Stimulated activated CD8-positive, alpha-beta memory T cell treated with anti-CD3 and anti-CD28 coated beads, Interleukin-12 subunit alpha, Interleukin-12 subunit beta, amount 100 ng/mL, for 1 hour (primary cell): ENCODE measurements around the gene IL20.

ENCODE experiments used
- DNase-seq: peaks from one replicate; pipeline ENCODE4 v3.0.0-alpha.2; 2020; ENCODE audit warnings: low read depth

Gene IL20, protein sequence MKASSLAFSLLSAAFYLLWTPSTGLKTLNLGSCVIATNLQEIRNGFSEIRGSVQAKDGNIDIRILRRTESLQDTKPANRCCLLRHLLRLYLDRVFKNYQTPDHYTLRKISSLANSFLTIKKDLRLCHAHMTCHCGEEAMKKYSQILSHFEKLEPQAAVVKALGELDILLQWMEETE

DNA sequence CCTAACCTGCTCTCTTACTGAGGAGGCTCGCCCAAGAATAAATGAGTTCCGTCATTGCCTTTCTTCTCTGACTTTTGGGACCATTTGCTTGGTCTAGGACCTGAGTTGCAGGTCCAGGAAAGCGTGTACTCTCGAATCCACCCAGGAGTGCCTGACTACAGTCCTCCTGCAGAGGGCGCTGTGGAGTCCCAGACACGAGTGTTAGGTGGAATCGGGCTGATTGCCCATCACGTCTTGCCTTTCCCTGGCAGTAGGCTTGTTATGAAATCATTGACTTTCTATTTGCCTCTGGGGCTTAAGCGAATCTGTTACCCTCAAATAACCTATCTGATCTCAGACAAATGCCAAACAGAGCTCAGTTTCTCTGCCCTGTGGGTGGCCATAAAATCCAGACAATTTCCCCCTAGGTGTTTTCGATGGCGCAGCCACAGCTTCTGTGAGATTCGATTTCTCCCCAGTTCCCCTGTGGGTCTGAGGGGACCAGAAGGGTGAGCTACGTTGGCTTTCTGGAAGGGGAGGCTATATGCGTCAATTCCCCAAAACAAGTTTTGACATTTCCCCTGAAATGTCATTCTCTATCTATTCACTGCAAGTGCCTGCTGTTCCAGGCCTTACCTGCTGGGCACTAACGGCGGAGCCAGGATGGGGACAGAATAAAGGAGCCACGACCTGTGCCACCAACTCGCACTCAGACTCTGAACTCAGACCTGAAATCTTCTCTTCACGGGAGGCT lies at the start of gene IL20:
Gene IL20, plus strand, starts transcription at position 685 of the 733 bp plus-strand sequence. CDS start 230 bp downstream, outside the sequence.
- peak; percentile 83 for DNase-seq

DNA sequence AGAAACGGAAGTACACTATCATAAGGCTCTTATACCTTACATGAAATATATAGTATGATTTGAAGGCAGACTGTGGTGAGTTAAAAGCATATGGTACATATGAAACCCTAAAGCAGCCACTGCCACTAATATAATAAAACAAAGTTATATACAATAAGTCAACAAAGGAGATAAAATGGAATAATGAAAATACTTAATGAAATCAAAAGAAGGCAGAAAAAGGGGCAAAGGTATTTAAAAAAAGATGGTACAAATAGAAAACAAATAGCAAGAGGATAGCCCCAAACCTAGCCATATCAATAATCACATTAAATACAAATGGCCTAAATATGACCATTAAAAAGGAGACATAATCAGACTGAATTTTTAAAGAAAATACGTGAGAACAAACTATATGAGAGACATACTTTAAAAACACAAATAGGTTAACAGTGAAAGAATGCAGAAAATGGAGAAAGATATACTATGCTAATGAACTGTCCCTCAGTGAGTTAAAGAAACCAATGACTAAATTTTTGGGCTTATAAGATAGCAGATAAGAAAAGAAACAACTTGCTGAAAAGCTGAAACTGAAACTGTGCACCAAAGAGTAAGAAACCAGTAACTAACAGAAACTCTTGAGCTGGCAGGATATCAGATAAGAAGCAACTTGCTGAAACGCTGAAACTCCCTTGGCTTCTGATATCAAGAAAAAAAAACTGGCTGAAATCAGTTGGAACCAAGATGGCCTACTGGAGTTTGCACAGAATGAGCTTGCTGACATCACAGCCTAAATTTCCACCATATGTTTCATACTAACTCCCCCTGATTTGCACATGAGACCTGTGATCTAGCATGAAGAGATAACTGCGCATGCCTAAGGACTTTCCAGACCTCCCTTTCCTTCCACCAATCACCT lies 48.8 kb upstream of the IL20 start:
- no peak for DNase-seq

DNA sequence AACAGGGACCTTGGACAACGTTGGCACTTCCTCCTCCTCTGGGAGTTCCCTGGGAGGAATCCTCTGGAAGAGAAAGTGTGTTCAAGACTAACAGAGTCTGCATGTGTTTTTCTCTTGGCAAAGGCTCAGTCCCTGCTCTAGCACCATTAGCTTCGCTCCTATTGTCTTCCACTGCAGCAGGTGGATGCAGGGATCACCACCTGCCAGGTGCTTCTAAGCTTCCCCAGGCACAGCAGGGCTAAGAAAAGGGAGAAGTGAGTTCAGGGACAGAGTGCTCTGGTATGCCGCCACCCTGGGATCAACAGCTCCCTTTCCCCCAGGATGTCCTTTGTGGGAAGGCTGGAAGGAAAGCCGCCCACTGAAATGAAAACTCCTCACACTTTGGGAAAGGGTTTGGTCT lies 43.9 kb upstream of the IL20 start:
- no peak for DNase-seq

DNA sequence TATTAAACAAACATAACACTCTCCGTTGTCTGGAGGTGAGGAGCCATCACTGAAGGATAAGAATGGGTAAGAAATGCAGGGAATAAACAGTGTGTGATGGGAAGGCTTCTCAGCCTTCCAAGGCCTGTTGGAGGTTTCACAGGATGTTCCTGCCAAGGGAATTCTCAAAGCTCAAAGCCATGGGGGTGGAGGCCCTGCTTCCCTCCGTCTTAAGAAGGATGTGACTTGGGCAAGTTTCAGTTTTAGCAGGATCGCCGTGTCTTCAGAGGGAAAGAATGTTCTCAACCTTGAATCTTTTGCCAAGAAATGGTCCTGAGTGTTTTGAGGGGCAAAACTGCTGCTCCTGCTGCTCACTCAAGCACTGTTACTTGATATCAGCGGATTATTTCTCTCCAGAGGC lies 41.7 kb upstream of the IL20 start:
- DNase-seq = no peak

DNA sequence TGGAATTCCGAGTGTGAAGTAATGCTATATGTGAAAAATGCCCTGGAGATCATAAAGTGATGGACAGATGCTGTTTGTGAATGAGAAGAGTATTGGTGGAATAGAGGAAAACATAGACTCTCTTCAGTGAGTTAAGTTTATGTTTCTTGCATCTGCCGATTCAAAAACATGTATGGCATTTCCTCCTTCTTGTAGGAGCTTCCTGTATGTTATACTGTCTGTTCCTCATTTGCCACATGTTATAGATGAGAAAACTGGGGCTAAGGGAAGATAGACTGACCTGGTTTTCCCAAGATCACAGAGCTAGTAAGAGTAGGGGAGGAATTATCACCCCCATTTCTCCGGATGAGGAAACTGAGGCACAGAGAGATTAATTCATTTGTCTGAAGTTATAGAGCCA lies 41.1 kb upstream of the IL20 start:
- no peak for DNase-seq

DNA sequence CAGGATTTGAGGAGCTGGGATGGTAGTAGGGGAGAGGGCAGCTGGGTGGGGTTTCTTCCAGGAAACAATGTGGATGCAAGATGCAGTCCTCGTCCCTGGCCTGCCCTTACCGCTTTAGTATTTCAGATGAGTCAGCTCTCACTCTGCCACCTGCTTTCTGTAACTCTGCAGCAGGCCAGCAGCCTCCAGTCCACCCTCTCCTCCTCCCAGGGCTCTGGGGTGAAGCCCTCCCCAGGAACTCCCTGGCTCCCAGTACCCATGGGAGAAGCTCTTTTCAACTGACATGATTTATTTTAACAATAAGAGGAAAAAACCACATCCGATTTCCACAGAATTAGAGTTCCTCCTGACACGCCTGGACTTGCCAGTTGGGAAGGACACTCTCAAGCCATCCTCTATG lies 39.0 kb upstream of the IL20 start:
- DNase-seq = no peak

DNA sequence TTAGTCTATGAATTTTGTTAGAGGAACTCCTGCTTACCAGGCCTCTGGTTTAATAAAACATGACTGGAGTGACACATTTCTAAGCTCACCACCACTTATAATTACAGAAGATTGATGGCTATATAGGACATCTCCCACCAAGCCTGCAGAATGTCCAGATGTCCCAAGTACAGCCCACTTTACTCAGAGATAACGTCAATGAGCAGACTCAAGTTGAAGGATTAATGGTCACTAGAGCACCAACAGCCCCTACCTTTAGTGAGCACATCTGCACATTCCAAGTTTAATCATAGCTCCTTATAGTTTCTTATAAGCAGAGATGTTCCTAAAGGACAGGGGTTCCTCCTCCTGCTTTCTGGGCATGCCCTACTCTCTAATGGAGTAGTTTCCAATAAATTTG lies 37.4 kb upstream of the IL20 start:
- DNase-seq = no peak

DNA sequence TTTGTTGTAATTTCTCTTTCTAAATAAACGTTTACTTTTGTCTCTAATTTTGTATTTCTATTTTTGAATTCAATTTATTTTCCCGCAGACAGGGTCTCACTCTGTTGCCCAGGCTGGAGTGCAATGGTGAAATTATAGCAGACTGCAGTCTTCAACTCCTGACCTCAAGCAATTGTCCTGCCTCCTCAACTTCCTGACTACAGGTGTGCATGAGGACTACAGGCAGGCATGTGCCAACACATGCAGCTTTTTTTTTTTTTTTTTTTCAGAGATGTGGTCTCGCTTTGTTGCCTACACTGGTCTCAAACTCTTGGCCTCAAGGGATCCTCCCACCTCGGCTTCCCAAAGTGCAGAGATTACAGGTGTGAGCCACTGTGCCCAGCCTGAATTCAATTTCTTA lies 36.7 kb upstream of the IL20 start:
- no peak for DNase-seq

DNA sequence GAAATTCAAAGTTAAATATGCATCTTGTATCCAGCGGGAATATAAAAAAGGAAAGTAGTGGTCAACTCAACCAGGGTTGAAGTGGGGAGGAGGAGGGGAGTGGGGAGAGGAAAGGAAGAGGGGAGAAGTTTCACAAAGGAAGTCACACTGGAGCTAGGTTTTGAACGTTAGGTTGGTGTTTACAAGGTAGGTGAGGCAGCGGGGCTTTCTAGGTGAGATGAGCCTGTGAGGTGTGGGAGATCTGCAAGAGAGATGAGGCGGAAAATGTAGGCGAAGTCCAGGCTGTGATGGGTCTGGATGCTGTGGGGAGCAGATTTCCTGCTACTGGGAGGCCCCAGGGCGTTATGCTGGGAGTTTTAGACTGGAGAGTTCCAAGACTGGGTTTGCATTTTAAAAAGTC lies 36.1 kb upstream of the IL20 start:
- no peak for DNase-seq

DNA sequence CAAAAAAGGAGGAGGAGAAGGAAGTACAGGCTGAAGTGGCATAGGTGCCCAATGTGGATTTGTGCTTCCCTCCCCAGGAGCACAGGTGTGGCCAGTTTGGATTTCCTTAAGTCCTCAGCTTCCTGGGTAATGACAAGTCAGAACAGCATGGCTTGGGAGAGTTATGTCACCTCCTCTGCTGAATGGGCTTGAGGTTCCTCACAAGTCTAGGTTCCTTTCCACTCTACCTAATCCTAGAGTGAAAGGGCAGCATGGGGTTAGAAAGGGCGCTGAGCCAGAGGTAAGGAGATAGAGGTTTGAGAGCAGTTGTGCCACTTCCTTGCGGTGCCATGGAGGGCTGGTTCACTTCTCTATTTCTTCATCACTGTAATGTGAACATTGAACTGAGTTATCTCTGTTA lies 35.5 kb upstream of the IL20 start:
- DNase-seq = no peak

DNA sequence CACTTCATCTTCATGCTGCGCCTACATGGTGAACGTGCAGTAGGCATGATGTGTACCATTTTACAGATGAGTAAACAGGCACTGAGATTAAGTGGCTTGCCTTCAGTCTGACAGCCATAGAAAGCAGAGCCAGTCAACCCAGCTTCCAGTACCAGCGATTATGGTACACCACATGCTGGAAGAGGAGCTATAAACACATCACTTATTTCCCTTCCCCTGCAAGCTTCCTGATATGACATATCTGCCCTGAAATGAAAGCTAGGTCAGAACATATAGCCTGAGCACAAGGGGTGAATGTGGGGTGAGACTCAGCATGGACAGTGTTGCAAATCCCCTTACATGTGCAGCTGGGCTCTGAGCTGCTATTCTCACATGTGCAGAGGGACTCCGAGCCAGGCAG lies 33.8 kb upstream of the IL20 start:
- DNase-seq = no peak

DNA sequence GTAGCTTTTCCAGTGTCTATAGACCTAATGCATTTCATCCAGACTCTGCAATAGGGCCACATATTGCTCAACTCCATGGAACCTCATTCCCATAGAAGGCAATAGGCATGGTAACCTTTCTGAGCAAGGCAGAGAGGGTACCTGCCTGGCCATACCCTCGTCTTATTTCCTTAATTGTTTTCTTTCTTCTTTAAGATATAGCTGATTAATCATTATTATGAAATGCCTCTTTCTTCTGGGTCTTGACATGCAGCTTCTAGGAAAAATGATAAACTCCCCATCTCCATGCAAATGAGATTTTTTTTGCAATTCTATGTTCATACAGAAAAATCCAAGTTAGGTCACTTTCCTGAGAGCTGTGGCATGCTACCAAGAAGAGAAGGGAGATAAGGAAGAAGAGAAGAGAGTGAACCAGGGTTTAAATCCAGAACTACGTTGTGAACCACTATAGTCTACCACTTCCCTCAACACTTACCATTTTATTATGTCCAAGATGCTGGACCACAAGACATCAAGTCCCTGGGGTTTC lies 33.0 kb upstream of the IL20 start:
- DNase-seq = no peak

DNA sequence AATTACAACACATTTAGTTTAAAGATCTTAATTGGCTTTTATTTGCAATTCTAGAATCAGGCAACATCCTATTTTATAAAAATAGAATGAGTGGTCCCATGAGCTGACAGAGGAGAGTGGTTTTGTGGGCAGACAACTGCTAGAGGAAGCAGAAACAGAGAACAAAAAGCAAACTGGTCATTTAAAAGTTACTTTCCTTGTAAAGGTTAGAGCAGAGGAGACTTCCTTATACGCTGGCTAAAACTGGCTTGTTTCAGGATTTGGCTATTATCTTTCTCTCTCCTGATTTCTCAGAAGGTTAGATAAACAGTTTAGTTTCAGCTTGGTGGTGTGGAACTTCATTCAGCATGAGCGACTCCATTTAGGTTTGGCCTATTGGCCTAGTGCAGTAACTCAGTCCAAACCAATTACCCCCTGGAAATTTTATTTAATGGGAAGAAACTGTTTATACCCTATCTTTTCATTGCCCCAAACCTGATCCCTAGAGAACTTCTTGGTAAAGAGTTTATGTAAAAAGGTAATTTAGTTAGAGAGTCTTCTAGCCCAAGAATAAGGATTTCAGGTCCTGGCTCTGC lies 32.2 kb upstream of the IL20 start:
- DNase-seq = no peak

DNA sequence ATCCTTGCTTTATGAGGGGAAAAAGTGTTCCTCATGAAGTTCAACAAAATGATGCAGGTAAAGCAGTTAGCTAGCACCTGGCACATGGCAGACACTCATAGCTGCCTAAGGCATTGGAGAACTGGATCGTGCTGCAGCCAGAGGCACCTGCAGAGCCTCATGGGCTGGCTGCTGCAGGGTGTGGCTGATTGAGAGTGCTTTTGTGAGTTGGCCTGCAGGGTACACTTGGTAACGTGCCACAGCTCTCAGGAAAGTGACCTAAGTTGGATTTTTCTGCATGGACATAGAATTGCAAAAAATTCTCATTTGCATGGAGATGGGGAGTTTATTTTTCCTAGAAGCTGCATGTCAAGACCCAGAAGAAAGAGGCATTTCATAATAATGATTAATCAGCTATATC lies 31.6 kb upstream of the IL20 start:
- no peak for DNase-seq

DNA sequence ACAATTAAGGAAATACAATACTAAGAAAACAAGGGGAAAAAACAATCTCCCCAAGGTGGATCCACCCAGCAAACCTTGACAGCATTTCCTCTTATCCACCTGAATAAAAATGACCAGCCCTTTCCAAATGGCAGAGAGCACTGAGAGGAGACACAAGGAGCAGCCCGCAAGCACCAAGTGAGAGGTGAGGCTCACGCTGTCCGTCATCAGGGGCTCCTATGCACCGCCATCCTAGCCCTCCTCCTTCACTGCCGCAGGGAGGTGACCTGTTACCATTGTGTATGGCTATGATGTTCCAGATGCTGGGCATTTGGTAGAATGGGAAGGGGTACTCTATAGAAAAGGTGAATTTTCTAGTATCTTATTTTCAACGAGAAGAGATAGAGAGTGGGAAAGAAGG lies 31.2 kb upstream of the IL20 start:
- DNase-seq = no peak

DNA sequence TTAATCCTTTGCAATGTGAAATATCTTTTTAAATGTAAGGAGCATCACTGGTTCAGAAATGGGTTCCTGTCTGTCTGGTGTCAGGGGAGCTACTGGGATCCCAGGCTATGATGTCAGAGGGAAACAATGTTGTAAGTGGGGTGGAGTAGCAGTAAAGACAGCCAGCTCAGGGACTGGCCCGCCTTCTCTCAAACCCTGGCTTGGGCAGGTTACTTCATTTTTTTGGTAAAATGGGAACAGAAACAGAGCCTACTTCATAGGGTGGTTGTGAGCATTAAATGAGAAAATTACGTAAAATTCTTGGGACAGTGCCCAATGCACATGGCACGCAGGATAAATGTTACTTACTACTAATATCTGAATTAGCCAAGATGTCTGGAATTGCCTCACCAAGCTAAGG lies 30.7 kb upstream of the IL20 start:
- DNase-seq = no peak

DNA sequence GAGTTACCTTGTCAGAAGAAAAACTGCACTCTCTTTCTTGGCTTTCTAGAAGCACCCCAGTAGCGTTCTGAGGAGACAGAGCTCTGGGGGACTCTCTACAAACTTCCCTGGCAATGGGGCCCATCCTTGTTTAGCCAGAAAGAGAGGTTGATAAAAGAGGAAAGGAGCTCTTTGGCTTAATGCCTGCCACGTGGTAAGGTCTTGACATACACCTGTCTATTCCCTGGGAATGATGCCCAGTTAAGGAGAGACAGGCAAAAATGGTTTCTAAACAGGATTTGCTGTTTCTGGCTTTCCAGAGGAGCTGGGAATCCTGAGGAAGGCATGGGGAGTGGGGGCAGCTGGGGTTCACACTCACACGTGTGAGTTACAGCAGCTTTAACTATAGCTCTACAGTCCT lies 30.2 kb upstream of the IL20 start:
- DNase-seq = no peak

DNA sequence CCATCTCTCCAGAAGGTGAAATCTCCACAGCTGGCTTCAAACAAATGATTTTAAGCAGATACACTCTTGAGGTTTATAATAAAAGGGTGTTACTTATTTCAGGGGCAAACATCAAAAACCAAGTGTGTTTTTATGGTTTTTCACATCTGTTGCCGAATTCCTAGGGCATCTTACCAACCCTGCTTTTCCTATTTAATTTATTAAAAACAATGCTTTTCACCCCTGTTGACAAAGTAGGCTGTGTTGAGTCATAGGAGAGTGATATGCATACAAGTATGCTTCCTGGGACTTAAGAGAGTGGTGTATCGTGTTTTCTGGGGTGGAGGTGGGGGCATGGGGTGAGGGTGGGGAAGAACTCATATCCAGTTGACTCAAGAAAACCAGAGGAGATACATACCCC lies 29.3 kb upstream of the IL20 start:
- DNase-seq = no peak

DNA sequence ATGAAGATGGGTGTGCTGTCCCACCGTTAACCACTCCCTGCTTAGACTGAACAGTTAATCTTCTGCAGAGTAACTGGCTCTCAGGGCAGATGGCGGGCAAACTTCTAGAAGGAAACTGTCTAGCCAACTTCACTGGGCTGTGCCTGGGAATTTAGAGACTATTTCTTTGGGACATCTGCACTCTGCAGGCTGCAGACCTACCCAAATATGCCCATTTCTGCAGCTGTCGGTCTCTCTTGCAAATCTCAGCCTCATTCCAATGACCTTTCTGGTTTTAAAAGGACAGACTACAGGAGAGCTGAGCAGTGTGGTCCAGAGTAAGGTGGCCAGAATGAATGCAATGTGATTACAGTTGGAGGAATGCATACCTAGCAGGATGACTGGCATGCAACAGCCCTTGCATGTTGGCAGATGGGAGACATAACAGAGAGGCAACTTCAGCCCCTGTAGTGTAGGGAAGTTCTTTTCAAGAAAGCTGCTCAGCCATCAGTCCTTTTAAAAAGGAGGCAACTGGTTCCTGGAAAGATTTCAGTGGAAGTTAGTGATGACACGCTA lies 26.3 kb upstream of the IL20 start:
- no peak for DNase-seq

DNA sequence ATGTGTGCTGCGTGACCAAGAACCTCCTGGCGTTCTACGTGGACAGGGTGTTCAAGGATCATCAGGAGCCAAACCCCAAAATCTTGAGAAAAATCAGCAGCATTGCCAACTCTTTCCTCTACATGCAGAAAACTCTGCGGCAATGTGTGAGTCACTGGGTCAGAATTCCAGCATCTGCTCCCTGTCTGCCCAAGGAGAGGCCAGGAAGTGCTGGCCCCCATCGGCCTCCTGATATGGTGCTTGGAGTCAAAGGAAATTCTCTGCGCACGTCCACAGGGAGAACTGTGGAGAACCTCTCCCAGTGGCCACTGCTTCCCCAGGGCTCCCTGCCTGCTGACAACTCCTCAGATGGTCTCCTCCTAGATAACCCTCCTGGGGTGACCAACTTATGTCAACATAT lies 25.6 kb upstream of the IL20 start:
- no peak for DNase-seq

DNA sequence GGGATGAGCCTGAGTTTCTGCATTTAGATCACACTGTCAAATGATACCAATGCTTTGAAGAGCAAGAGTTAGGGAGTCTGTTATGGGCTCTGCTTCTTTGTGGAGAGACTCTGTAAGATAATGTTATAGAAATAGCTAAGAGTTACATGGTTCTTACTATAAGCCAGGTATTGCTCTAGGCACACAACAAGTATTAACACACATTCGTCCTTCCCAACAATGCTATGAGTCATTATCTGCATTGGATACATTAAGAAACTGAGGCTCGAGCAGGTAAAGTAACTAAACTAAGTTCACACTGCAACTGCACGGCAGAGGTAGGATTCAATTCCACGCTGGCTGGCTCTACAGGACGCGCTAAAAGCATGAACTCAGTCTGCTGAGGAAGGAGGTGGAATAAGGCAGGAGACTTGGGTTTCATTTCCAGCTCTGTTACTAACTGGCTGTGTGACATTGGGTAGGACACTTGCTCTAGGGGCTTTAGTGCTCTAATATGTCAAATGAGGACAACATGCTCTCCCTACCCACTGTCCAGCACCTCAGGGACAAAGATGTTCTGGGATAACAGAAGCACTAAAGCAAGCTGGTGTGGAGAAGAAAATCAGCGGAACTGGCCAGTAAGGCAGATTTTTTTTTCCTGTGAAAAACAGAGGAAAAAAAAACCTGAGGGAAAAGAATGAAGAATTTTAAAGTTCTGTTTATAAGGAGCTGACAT lies 23.7 kb upstream of the IL20 start:
- no peak for DNase-seq

DNA sequence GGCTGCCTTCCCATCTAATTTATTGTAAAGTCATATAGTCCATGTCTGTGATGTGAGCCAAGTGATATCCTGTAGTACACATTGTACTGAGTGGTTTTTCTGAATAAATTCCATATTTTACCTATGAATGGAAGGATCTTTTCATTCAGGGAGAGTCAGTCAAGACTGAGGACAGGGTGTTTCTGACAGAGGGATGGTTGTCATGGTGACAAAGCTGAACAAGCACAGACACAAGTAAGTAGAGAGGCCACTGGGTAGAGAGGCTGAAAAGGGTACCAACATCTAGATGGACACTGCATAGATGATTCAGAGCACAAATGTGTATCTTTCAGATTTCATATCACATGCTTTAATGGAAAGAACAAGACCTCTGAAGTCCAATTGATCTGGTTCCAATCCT lies 22.6 kb upstream of the IL20 start:
- DNase-seq = no peak
